ENCODE measurements around the gene CBFA2T2.
"Not testable (repeated sequence)": the region's sequence is repeated elsewhere in the genome, so short reads cannot be mapped to it uniquely, and the experiment has no call there.

Gene CBFA2T2

GRCh38 chr20:33566781-33567603 is 77.1 kb downstream of the CBFA2T2 start:
- TF ChIP-seq ZFX (IDR thresholded peaks at IDR 0.05) (no peak), CTCF (conservative IDR thresholded peaks at IDR 0.05) (no peak)
- H3K27ac ChIP-seq, result no peak overlapping the region

GRCh38 chr20:33567949-33568348 is 78.1 kb downstream of the CBFA2T2 start:
- H3K27ac ChIP-seq, result no peak overlapping the region
- no peak for TF ChIP-seq CTCF (conservative IDR thresholded peaks at IDR 0.05)
- TF ChIP-seq ZFX (IDR thresholded peaks at IDR 0.05), result no peak

GRCh38 chr20:33568378-33568777 is 78.5 kb downstream of the CBFA2T2 start:
- no peak for TF ChIP-seq CTCF (conservative IDR thresholded peaks at IDR 0.05)
- no peak overlapping the region for H3K27ac ChIP-seq

GRCh38 chr20:33568868-33569801 is 79.2 kb downstream of the CBFA2T2 start:
- TF ChIP-seq ZFX (IDR thresholded peaks at IDR 0.05) (no peak), CTCF (conservative IDR thresholded peaks at IDR 0.05) (no peak)
- H3K27ac ChIP-seq, result no peak overlapping the region

GRCh38 chr20:33569802-33570391 is 80.0 kb downstream of the CBFA2T2 start:
- H3K27ac ChIP-seq, result no peak overlapping the region

GRCh38 chr20:33570743-33571142 is 80.8 kb downstream of the CBFA2T2 start:
- no peak overlapping the region for H3K27ac ChIP-seq
- TF ChIP-seq ZFX (IDR thresholded peaks at IDR 0.05), result no peak
- TF ChIP-seq CTCF (conservative IDR thresholded peaks at IDR 0.05), result no peak

More at GRCh38 chr20:33569802-33570391, 80.0 kb downstream of the CBFA2T2 start:
- TF ChIP-seq ZFX (IDR thresholded peaks at IDR 0.05) (no peak), CTCF (conservative IDR thresholded peaks at IDR 0.05) (no peak)

GRCh38 chr20:33573268-33573667 is 83.4 kb downstream of the CBFA2T2 start:
- not testable (repeated sequence) for H3K27ac ChIP-seq
